Esophagus muscularis mucosa (tissue), 3 donors: ENCODE measurements around the gene MTM1.

Experiments used
- POLR2A ChIP-seq: fragments of 450-650 bp; IDR thresholded peaks from one replicate; pipeline ENCODE4 v1.6.1; 2017; ENCODE audit warnings: antibody characterized with exemption, moderate library complexity, mild to moderate bottlenecking, low read depth
- POLR2AphosphoS5 ChIP-seq, 2 donors: sonication (generic); formaldehyde crosslinking; IDR thresholded peaks; one replicate each; pipeline ENCODE4 v1.6.1; 2017; ENCODE audit warnings: antibody characterized with exemption in 2 of 2
- TF ChIP-seq, protein P1 (sequence below), 3 experiments: fragments of 200-600 bp in 2 of 3; fragments of 450-650 bp in 1 of 3; sonication (generic) in 2 of 3; IDR thresholded peaks; one replicate each; pipeline ENCODE4 v1.5.1; 2017 to 2019; ENCODE audit warnings: antibody characterized with exemption in 3 of 3, mild to moderate bottlenecking in 2 of 3, moderate library complexity in 1 of 3

DNA sequence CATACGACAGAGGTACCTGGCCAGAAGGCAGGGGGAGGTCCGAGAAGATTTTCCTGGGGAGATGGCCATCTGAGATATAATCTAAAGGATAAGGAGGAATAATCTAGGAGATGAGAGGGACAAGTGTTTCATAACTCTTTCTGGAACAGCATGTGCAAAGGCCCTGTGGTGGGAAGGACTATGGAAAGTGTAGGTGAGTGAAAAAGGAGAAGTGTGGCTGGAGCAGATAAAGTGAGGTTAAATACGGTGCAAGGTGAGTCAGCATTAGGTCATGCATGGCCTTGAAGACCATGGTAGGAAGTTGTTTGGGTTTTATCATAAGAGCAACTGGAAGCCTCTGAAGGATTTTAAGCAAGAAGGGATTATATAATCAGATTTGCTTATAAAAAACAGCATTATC is 34.6 kb upstream of the MTM1 start:
- TF ChIP-seq POLR2A (no peak), POLR2AphosphoS5 (IDR thresholded peaks at IDR 0.05) (no peak)
- TF ChIP-seq, protein P1, sequence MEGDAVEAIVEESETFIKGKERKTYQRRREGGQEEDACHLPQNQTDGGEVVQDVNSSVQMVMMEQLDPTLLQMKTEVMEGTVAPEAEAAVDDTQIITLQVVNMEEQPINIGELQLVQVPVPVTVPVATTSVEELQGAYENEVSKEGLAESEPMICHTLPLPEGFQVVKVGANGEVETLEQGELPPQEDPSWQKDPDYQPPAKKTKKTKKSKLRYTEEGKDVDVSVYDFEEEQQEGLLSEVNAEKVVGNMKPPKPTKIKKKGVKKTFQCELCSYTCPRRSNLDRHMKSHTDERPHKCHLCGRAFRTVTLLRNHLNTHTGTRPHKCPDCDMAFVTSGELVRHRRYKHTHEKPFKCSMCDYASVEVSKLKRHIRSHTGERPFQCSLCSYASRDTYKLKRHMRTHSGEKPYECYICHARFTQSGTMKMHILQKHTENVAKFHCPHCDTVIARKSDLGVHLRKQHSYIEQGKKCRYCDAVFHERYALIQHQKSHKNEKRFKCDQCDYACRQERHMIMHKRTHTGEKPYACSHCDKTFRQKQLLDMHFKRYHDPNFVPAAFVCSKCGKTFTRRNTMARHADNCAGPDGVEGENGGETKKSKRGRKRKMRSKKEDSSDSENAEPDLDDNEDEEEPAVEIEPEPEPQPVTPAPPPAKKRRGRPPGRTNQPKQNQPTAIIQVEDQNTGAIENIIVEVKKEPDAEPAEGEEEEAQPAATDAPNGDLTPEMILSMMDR (IDR thresholded peaks at IDR 0.05): no peak
